GM19239 (cell line): ENCODE results near the gene GINS3.

Experiments used
- DNase-seq: peaks from one replicate; pipeline ENCODE4 v3.0.0; 2011; ENCODE audit warnings: low spot score; ENCODE audit not compliant: insufficient read length
- FAIRE-seq: peaks from 2 replicates; lab custom pipeline; 2011; peaks lifted over from hg19 to GRCh38; lab: Jason Lieb, UNC

GINS3 gene

DNA sequence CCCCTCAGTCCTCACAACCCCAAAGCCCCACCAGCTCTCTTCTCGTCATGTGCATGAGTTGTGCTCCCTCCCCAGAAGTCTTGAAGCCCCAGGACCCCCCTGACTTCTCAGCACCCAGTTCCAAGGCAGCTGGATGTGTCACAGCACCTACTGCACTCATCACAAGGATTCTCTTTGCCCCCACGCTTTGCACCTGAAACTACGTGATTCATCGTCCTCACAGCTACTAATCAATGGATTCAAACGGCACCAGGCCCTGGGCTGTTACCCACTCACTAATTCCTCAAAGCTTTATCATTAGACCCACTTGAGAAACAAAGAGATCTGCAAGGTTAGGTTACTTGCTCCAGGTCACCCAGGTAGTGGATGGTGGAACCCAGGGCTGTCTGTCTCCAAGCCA lies 62.6 kb downstream of the GINS3 start:
- FAIRE-seq: no peak
- DNase-seq: no peak
